Measurements from ENCODE around the gene ANKRD13A. TPM values are rescaled to one million over a fixed set of nuclear protein-coding genes. Genes with fewer than 3 reads are reported as not detected.
A peak's percentile ranks its signal among the peaks of the same experiment; 100 is the strongest.

The ANKRD13A gene
- total and polyA plus RNA-seq, 2 donors (not counting 3 experiments of a cell fraction or from before 2014, with no cell fraction given), result 37.0 to 43.9 TPM

GRCh38 chr12:109995361-109995685 is 3.9 kb upstream of the ANKRD13A start:
- dilution Hi-C loops (cut with MboI; ENCODE audit: extremely low pct_ligation_motif_present, low sequenced_read_pairs), result no loop called here
- Histone ChIP-seq H3K79me2 (ENCODE audit: control insufficient read depth, insufficient read depth, low read length) (peaks cover 44% of the 10 kb centered on the region), H3K4me1 (ENCODE audit: control insufficient read depth, extremely low read depth, insufficient read depth, low read length) (peaks cover 35% of the 10 kb centered on the region), H3K9ac (replicated peaks; ENCODE audit: extremely low read depth, insufficient read depth, low read length) (peak overlapping the region; percentile 67), H3K27ac (ENCODE audit: insufficient read depth, low read depth, low read length) (peak overlapping the region; percentile 67), H3K9me1 (replicated peaks; ENCODE audit: control insufficient read depth, extremely low read depth, insufficient read depth, low read length) (no peaks in the 10 kb centered on the region), H4K20me1 (replicated peaks; ENCODE audit: control insufficient read depth, extremely low read depth, insufficient read depth, low read length) (no peaks in the 10 kb centered on the region), H3K36me3 (ENCODE audit: control insufficient read depth in 2 of 2, extremely low read depth in 1 of 2, insufficient read depth in 2 of 2, low read length in 2 of 2) (peaks cover 0 to 4% of the 10 kb centered on the region in 2 experiments), H2AFZ (ENCODE audit: low read depth, low read length) (no peak overlapping the region), H3K9me3 (replicated peaks; ENCODE audit: control insufficient read depth, insufficient read depth, low read length) (no peaks in the 10 kb centered on the region), H3K4me3 (replicated peaks in 1 of 3; ENCODE audit: insufficient read depth in 1 of 3, low read depth in 1 of 3, low read length in 3 of 3) (peak overlapping the region; percentile 88 to 100 (median 89)), H3K4me2 (ENCODE audit: insufficient read depth, low read length) (peak overlapping the region; percentile 96), H3K27me3 (ENCODE audit: control insufficient read depth in 2 of 2, insufficient read depth in 2 of 2, low read length in 2 of 2) (no peaks in the 10 kb centered on the region)
- no peak for TF ChIP-seq MYC (IDR thresholded peaks at IDR 0.05; ENCODE audit: low read depth, low read length)
- TF ChIP-seq EZH2 (IDR thresholded peaks at IDR 0.05; ENCODE audit: borderline replicate concordance, low read depth, low read length, severe bottlenecking), result no peak
- no peak for TF ChIP-seq GATA2 (IDR thresholded peaks at IDR 0.05; ENCODE audit: insufficient read depth, insufficient read length, low read depth, low read length)
- no peak for TF ChIP-seq JUN (IDR thresholded peaks at IDR 0.05; ENCODE audit: borderline replicate concordance, insufficient read depth, insufficient read length, low read depth)
- TF ChIP-seq POLR2A (IDR thresholded peaks at IDR 0.05; ENCODE audit: low read depth, low read length), result no peak
- no peak for TF ChIP-seq POLR2AphosphoS5 (IDR thresholded peaks at IDR 0.05; ENCODE audit: insufficient read depth, low read depth, low read length)
- no peak for TF ChIP-seq FOS (IDR thresholded peaks at IDR 0.05; ENCODE audit: borderline replicate concordance, insufficient read depth, low read length)
- TF ChIP-seq CTCF (IDR thresholded peaks at IDR 0.05; ENCODE audit: extremely low read depth in 1 of 2, insufficient read depth in 1 of 2, low read depth in 1 of 2, low read length in 2 of 2), result no peak
- no peak for TF ChIP-seq MAX (IDR thresholded peaks at IDR 0.05; ENCODE audit: insufficient read depth, insufficient read length)
- FAIRE-seq, result no peak
- intact Hi-C loops (cut with micrococcal nuclease), result loop anchor here (2.0 to 5.0 kb wide), 2 partner anchors 47 to 48 kb away; no protein-coding TSS in a partner anchor
- no TSS peak for BruUV-seq (replicated peaks)
- DNase-seq (ENCODE audit: low read depth, low spot score), result peak; percentile 37
- CTCF ChIA-PET, result interaction anchor here (1.1 to 2.0 kb wide), 3 partner anchors 29 to 142 kb away, joined by 3 to 6 read pairs (median 4); no protein-coding TSS in a partner anchor
- POLR2A ChIA-PET, result no interaction called here
